Lower leg skin (tissue), 3 donors: ENCODE results near the gene STX4.

Experiments
- POLR2A ChIP-seq, 2 donors: fragments of 450-650 bp; IDR thresholded peaks; one replicate each; pipeline ENCODE4 v1.6.1; 2016 to 2017; ENCODE audit warnings: antibody characterized with exemption in 2 of 2, mild to moderate bottlenecking in 1 of 2, moderate library complexity in 1 of 2
- TF ChIP-seq, protein P1 (sequence below), 3 donors: fragments of 450-650 bp; IDR thresholded peaks; one replicate each; pipeline ENCODE4 v1.5.1; 2016; ENCODE audit warnings: antibody characterized with exemption in 3 of 3, mild to moderate bottlenecking in 3 of 3, moderate library complexity in 2 of 3

GRCh38 chr16:31083981-31084380 is 50.6 kb downstream of the STX4 start:
- TF ChIP-seq, protein P1, sequence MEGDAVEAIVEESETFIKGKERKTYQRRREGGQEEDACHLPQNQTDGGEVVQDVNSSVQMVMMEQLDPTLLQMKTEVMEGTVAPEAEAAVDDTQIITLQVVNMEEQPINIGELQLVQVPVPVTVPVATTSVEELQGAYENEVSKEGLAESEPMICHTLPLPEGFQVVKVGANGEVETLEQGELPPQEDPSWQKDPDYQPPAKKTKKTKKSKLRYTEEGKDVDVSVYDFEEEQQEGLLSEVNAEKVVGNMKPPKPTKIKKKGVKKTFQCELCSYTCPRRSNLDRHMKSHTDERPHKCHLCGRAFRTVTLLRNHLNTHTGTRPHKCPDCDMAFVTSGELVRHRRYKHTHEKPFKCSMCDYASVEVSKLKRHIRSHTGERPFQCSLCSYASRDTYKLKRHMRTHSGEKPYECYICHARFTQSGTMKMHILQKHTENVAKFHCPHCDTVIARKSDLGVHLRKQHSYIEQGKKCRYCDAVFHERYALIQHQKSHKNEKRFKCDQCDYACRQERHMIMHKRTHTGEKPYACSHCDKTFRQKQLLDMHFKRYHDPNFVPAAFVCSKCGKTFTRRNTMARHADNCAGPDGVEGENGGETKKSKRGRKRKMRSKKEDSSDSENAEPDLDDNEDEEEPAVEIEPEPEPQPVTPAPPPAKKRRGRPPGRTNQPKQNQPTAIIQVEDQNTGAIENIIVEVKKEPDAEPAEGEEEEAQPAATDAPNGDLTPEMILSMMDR (IDR thresholded peaks at IDR 0.05), result no peak
- no peak for TF ChIP-seq POLR2A (IDR thresholded peaks at IDR 0.05)
